H1 (cell line): ENCODE measurements around the gene PCDH9. TPM values are rescaled to one million over a fixed set of nuclear protein-coding genes. Genes with fewer than 3 reads are reported as not detected.

Experiments used
- CTCF ChIA-PET: fragments of 300-600 bp; sonication (Branson Sonifier 250); formaldehyde crosslinking; loops from one replicate; lab custom pipeline; 2021; ENCODE audit not compliant: partially characterized antibody; lab: Charles Lee
- POLR2A ChIA-PET: fragments of 300-600 bp; sonication (Branson Sonifier 250); formaldehyde crosslinking; loops from one replicate; lab custom pipeline; 2021; ENCODE audit warnings: inconsistent platforms; ENCODE audit not compliant: partially characterized antibody; lab: Charles Lee
- DNase-seq, 2 experiments: peaks; one replicate each; pipeline versions ENCODE4 v3.0.0 to v3.0.0-alpha.2; 2010 to 2022; ENCODE audit warnings: low spot score in 2 of 2, low read depth in 1 of 2, mixed read lengths in 1 of 2
- FAIRE-seq: peaks from 2 replicates; lab custom pipeline; 2011; peaks lifted over from hg19 to GRCh38; lab: Jason Lieb, UNC
- H2AFZ ChIP-seq: 2 replicates; pipeline ENCODE4 v1.8.1; 2012; ENCODE audit warnings: low read length, inconsistent platforms
- H2AK5ac ChIP-seq: 2 replicates; pipeline ENCODE4 v1.6.1; 2013; ENCODE audit warnings: low read depth, low read length
- H2BK120ac ChIP-seq: replicated peaks from 2 replicates; pipeline ENCODE3; 2013; ENCODE audit warnings: low read depth, low read length, inconsistent platforms
- H2BK12ac ChIP-seq: 2 replicates; pipeline ENCODE4 v1.6.1; 2013; ENCODE audit warnings: low read depth, low read length
- H2BK15ac ChIP-seq: 2 replicates; pipeline ENCODE4 v1.6.1; 2013; ENCODE audit warnings: low read length
- H2BK20ac ChIP-seq: 2 replicates; pipeline ENCODE4 v1.6.1; 2013; ENCODE audit warnings: low read length
- H2BK5ac ChIP-seq: 2 replicates; pipeline ENCODE4 v1.6.1; 2013; ENCODE audit warnings: low read depth, low read length
- H3K14ac ChIP-seq: 2 replicates; pipeline ENCODE4 v1.6.1; 2013; ENCODE audit warnings: inconsistent platforms; ENCODE audit not compliant: insufficient read length
- H3K18ac ChIP-seq: 2 replicates; pipeline ENCODE4 v1.6.1; 2013; ENCODE audit warnings: low read length; ENCODE audit errors: extremely low read depth
- H3K23ac ChIP-seq: 2 replicates; pipeline ENCODE4 v1.6.1; 2013; ENCODE audit warnings: inconsistent platforms; ENCODE audit not compliant: insufficient read length
- H3K23me2 ChIP-seq: 2 replicates; pipeline ENCODE4 v1.6.1; 2013; ENCODE audit warnings: low read depth, low read length
- H3K27ac ChIP-seq: 2 replicates; pipeline ENCODE4 v1.6.1; 2011; ENCODE audit warnings: low read depth, low read length, inconsistent platforms
- H3K27me3 ChIP-seq, 4 experiments: replicated peaks in 1 of 4; 1 replicate in 1 of 4; 2 replicates in 3 of 4; pipeline versions ENCODE4 v1.6.1 to v1.8.1; 2011 to 2013; ENCODE audit warnings: low read length in 3 of 4, mild to moderate bottlenecking in 3 of 4, inconsistent platforms in 2 of 4, mixed read lengths in 2 of 4, moderate library complexity in 1 of 4; ENCODE audit not compliant: control insufficient read depth in 3 of 4, insufficient read depth in 3 of 4; ENCODE audit errors: extremely low read depth in 1 of 4
- H3K36me3 ChIP-seq, 4 experiments: 2 replicates each; pipeline versions ENCODE4 v1.6.1 to v1.8.1; 2011 to 2013; ENCODE audit warnings: mild to moderate bottlenecking in 4 of 4, low read length in 3 of 4, moderate library complexity in 2 of 4, control low read depth in 1 of 4, inconsistent platforms in 1 of 4; ENCODE audit not compliant: insufficient read depth in 4 of 4, control insufficient read depth in 2 of 4
- H3K4ac ChIP-seq: replicated peaks from 2 replicates; pipeline ENCODE3; 2013; ENCODE audit warnings: low read length, low read depth, mixed read lengths, inconsistent platforms; ENCODE audit not compliant: insufficient read length
- H3K4me1 ChIP-seq, 4 experiments: replicated peaks in 1 of 4; 1 replicate in 1 of 4; 2 replicates in 3 of 4; pipeline versions ENCODE4 v1.6.1 to v1.8.1; 2011 to 2013; ENCODE audit warnings: low read length in 3 of 4, inconsistent platforms in 2 of 4, mixed read lengths in 1 of 4; ENCODE audit not compliant: insufficient read depth in 4 of 4, control insufficient read depth in 3 of 4
- H3K4me2 ChIP-seq, 2 experiments: 2 replicates each; pipeline versions ENCODE4 v1.6.1 to v1.8.1; 2011 to 2013; ENCODE audit warnings: low read depth in 2 of 2, low read length in 2 of 2, control low read depth in 1 of 2, inconsistent platforms in 1 of 2, mild to moderate bottlenecking in 1 of 2; ENCODE audit not compliant: insufficient read depth in 1 of 2
- H3K4me3 ChIP-seq, 4 experiments: fragments of 200-600, 300-600 bp in 1 of 4; sonication (generic), shearing (Covaris generic), sonication (Bioruptor Twin) in 1 of 4; 2 replicates each; pipeline versions ENCODE4 v1.5.1 to v1.8.1; 2011 to 2016; ENCODE audit warnings: low read length in 4 of 4, low read depth in 3 of 4, control low read depth in 2 of 4, inconsistent platforms in 2 of 4, mild to moderate bottlenecking in 2 of 4, mixed read lengths in 1 of 4, moderate library complexity in 1 of 4; ENCODE audit not compliant: insufficient read depth in 2 of 4; ENCODE audit errors: extremely low read depth in 1 of 4
- H3K56ac ChIP-seq: replicated peaks from 2 replicates; pipeline ENCODE3; 2013; ENCODE audit warnings: low read depth, mild to moderate bottlenecking, mixed read lengths, low read length, inconsistent platforms; ENCODE audit not compliant: insufficient read length
- H3K79me1 ChIP-seq: 2 replicates; pipeline ENCODE4 v1.6.1; 2013; ENCODE audit warnings: low read depth, low read length, control low read depth
- H3K79me2 ChIP-seq, 2 experiments: 2 replicates each; pipeline versions ENCODE4 v1.6.1 to v1.8.1; 2012 to 2013; ENCODE audit warnings: low read length in 2 of 2, mild to moderate bottlenecking in 2 of 2, inconsistent platforms in 1 of 2; ENCODE audit not compliant: insufficient read depth in 2 of 2, control insufficient read depth in 1 of 2
- H3K9ac ChIP-seq, 4 experiments: replicated peaks in 1 of 4; 1 replicate in 1 of 4; 2 replicates in 3 of 4; pipeline versions ENCODE4 v1.6.1 to v1.8.1; 2011 to 2013; ENCODE audit warnings: low read depth in 3 of 4, low read length in 3 of 4, control low read depth in 2 of 4, mild to moderate bottlenecking in 2 of 4, moderate library complexity in 2 of 4, inconsistent platforms in 1 of 4; ENCODE audit errors: extremely low read depth in 1 of 4
- H3K9me3 ChIP-seq, 2 experiments: 2 replicates each; pipeline versions ENCODE4 v1.6.1 to v1.8.1; 2012 to 2013; ENCODE audit warnings: mild to moderate bottlenecking in 2 of 2, moderate library complexity in 2 of 2, control low read depth in 1 of 2, inconsistent platforms in 1 of 2, low read depth in 1 of 2, low read length in 1 of 2, mixed read lengths in 1 of 2; ENCODE audit not compliant: insufficient read depth in 2 of 2
- H4K20me1 ChIP-seq, 2 experiments: replicated peaks in 1 of 2; 2 replicates each; pipeline versions ENCODE3 to v1.8.1; 2011 to 2013; ENCODE audit warnings: inconsistent platforms in 2 of 2, low read length in 2 of 2, mild to moderate bottlenecking in 1 of 2; ENCODE audit not compliant: insufficient read depth in 2 of 2, control insufficient read depth in 1 of 2
- H4K5ac ChIP-seq: 2 replicates; pipeline ENCODE4 v1.6.1; 2013; ENCODE audit warnings: low read length, low read depth, mixed read lengths, inconsistent platforms; ENCODE audit not compliant: insufficient read length
- H4K8ac ChIP-seq: 2 replicates; pipeline ENCODE4 v1.8.0; 2013; ENCODE audit warnings: mild to moderate bottlenecking, moderate library complexity, low read length, inconsistent platforms; ENCODE audit not compliant: insufficient read depth; ENCODE audit errors: extremely low read depth
- H4K91ac ChIP-seq: replicated peaks from 2 replicates; pipeline ENCODE3; 2013; ENCODE audit warnings: low read length, mixed read lengths, inconsistent platforms; ENCODE audit not compliant: insufficient read length
- ASH2L ChIP-seq: fragments of 200-600, 300-600 bp; sonication (generic); IDR thresholded peaks from one replicate; pipeline ENCODE4 v1.7.1; 2017; ENCODE audit warnings: low read length
- CREB1 ChIP-seq: IDR thresholded peaks from 2 replicates; pipeline ENCODE4 v1.6.1; 2012; ENCODE audit warnings: inconsistent platforms
- EZH2 ChIP-seq: fragments of 200-600 bp; sonication (generic); IDR thresholded peaks from 2 replicates; pipeline ENCODE4 v1.7.1; 2012; ENCODE audit warnings: low read depth, mild to moderate bottlenecking, moderate library complexity, low read length, inconsistent platforms; ENCODE audit not compliant: severe bottlenecking
- GTF2F1 ChIP-seq: IDR thresholded peaks from 2 replicates; pipeline ENCODE4 v1.6.1; 2012; ENCODE audit warnings: low read depth, low read length, improper control_type of control experiment, borderline replicate concordance
- HDAC6 ChIP-seq: IDR thresholded peaks from one replicate; pipeline ENCODE4 v1.7.1; 2012; ENCODE audit warnings: low read depth, mild to moderate bottlenecking, inconsistent platforms, low read length, moderate library complexity
- JUND ChIP-seq: IDR thresholded peaks from 2 replicates; pipeline ENCODE4 v1.6.1; 2011; ENCODE audit warnings: mild to moderate bottlenecking, improper control_type of control experiment, low read length
- MAFK ChIP-seq: IDR thresholded peaks from 2 replicates; pipeline ENCODE4 v1.6.1; 2012; ENCODE audit warnings: low read depth, mild to moderate bottlenecking, improper control_type of control experiment, low read length
- NANOG ChIP-seq: IDR thresholded peaks from 2 replicates; pipeline ENCODE4 v1.6.1; 2011; ENCODE audit warnings: low read length, low read depth, mild to moderate bottlenecking, inconsistent platforms; ENCODE audit not compliant: insufficient read depth, poor library complexity, severe bottlenecking
- PHF8 ChIP-seq: fragments of 200-600 bp; sonication (generic); conservative IDR thresholded peaks from 2 replicates; pipeline ENCODE4 v1.7.1; 2012; ENCODE audit warnings: low read depth, mild to moderate bottlenecking, inconsistent platforms, low read length, moderate library complexity
- POLR2A ChIP-seq, 2 experiments: IDR thresholded peaks; 1 replicate in 1 of 2; 2 replicates in 1 of 2; pipeline ENCODE4 v1.6.1; 2011; ENCODE audit warnings: low read depth in 2 of 2, low read length in 2 of 2, mild to moderate bottlenecking in 2 of 2; ENCODE audit errors: control extremely low read depth in 1 of 2
- SP2 ChIP-seq: IDR thresholded peaks from 2 replicates; pipeline ENCODE4 v1.6.1; 2012; ENCODE audit warnings: mild to moderate bottlenecking, low read length, inconsistent platforms
- TAF1 ChIP-seq: IDR thresholded peaks from 2 replicates; pipeline ENCODE4 v1.6.1; 2011; ENCODE audit warnings: mild to moderate bottlenecking, low read depth, low read length
- TCF12 ChIP-seq: IDR thresholded peaks from 2 replicates; pipeline ENCODE4 v1.6.1; 2011; ENCODE audit warnings: low read depth, mild to moderate bottlenecking, low read length
- WGBS, 2 experiments: shearing (Covaris generic) in 1 of 2; methylation state at CpG; one replicate each; pipeline versions ENCODE4 v1.1.6 to v1.1.7; 2013 to 2015; ENCODE audit warnings: low lambda C conversion rate in 2 of 2, mixed read lengths in 2 of 2, inconsistent platforms in 1 of 2, low coverage in 1 of 2, missing lambda C conversion rate in 1 of 2; ENCODE audit not compliant: insufficient replicate concordance in 2 of 2, insufficient coverage in 1 of 2, insufficient read length in 1 of 2; ENCODE audit errors: extremely low coverage in 1 of 2, missing lambda C conversion rate in 1 of 2; 5-methylcytosine and 5-hydroxymethylcytosine counted together
- polyA plus RNA-seq, 7 experiments: library from polyadenylated mRNA; depleted of rRNA in 3 of 7; stranded (reverse) in 5 of 7; unstranded in 2 of 7; fragments of >200 nt in 5 of 7; fragments of 200-250 nt in 2 of 7; gene quantifications; 1 replicate in 5 of 7; 2 replicates in 1 of 7; 4 replicates in 1 of 7; pipeline versions ENCODE4 v1.2.1 to v1.2.3, GENCODE V29; 2011 to 2013; ENCODE audit warnings: missing spikeins in 2 of 7, mixed read lengths in 2 of 7
- total RNA-seq: library from RNA; stranded (reverse); fragmentation: NEBNext Ultra II Directional; extraction: Animal tissue kit (Norgen Biotek cat#: 25700); gene quantifications from 2 replicates; pipeline ENCODE4 v1.2.1, GENCODE V29; 2021
- TF ChIP-seq, protein P1 (sequence below): IDR thresholded peaks from 2 replicates; pipeline ENCODE4 v1.6.1; 2012; ENCODE audit warnings: inconsistent platforms

The PCDH9 gene
- total and polyA plus RNA-seq, 2 of the 8 experiments (the other 6 are each of a cell fraction or from before 2014, with no cell fraction given), result 0.12 to 0.60 TPM

DNA sequence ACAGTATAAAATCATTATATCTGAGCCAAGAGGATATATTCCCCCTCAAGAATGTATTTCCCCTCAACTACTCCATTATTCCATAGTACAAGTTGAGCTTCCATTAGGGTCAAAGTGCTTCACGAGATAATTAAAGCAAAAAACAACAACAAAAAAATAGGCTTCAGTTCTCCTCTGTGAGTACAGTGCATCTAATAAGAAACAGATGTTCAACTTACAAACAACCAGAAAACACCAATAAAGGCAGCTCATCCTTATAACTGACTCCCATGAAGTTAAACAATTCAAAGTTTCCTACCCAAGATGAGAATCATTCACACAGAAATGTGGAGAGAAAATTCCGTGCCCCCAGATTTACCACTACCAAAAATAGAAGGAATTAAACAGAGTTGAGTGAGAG lies 854.4 kb downstream of the PCDH9 start:
- ChIA-PET POLR2A (no interaction called here), CTCF (no interaction called here)
- peaks cover 0 to 1% of the 10 kb centered on the region in 2 experiments for H4K20me1 ChIP-seq
- no peak overlapping the region for H4K8ac ChIP-seq
- no peak overlapping the region for H2AK5ac ChIP-seq
- H3K4ac ChIP-seq, result no peak overlapping the region
- H3K14ac ChIP-seq, result no peak overlapping the region
- H2BK120ac ChIP-seq, result no peak overlapping the region
- no peak overlapping the region for H3K9ac ChIP-seq
- no peak overlapping the region for H2BK12ac ChIP-seq
- no peak overlapping the region for H2BK15ac ChIP-seq
- H3K9me3 ChIP-seq, result no peaks in the 10 kb centered on the region
- no peak overlapping the region for H3K56ac ChIP-seq
- H2AFZ ChIP-seq, result peak overlapping the region; percentile 13; the same call in 1 of the 2 replicates
- no peaks in the 10 kb centered on the region for H3K79me2 ChIP-seq
- 0 out of 7 replicates have a peak, but pooled peaks cover 0 to 2% (median 0%) of the 10 kb centered on the region in 4 experiments for H3K4me1 ChIP-seq
- no peaks in the 10 kb centered on the region for H3K27me3 ChIP-seq
- H3K79me1 ChIP-seq, result no peaks in the 10 kb centered on the region
- H3K23ac ChIP-seq, result no peak overlapping the region
- H3K27ac ChIP-seq, result no peak overlapping the region
- no peak overlapping the region for H2BK5ac ChIP-seq
- H3K23me2 ChIP-seq, result no peaks in the 10 kb centered on the region
- H3K18ac ChIP-seq, result no peak overlapping the region
- WGBS, 2 experiments, result 100% methylated on average over 2 of the region's 2 CpGs; no CpG with 5 or more reads in 1 of the 2 experiments
- no peak overlapping the region for H2BK20ac ChIP-seq
- H3K4me3 ChIP-seq, result no peak overlapping the region
- TF ChIP-seq NANOG, result no peak
- TF ChIP-seq CREB1, result no peak
- TF ChIP-seq ASH2L, result no peak
- no peak for TF ChIP-seq JUND
- TF ChIP-seq TAF1, result no peak
- no peak for TF ChIP-seq MAFK
- TF ChIP-seq, protein P1, sequence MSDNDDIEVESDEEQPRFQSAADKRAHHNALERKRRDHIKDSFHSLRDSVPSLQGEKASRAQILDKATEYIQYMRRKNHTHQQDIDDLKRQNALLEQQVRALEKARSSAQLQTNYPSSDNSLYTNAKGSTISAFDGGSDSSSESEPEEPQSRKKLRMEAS, result no peak
- no peak for TF ChIP-seq TCF12
- TF ChIP-seq SP2, result no peak
- TF ChIP-seq GTF2F1, result no peak
- no peak for TF ChIP-seq EZH2
- TF ChIP-seq POLR2A (IDR thresholded peaks at IDR 0.05; ENCODE audit: control extremely low read depth in 1 of 2, low read depth in 2 of 2, low read length in 2 of 2), result no peak
- TF ChIP-seq PHF8, result no peak
- TF ChIP-seq HDAC6, result no peak
- no peaks in the 10 kb centered on the region for H3K36me3 ChIP-seq
- no peak overlapping the region for H3K4me2 ChIP-seq
- H4K5ac ChIP-seq, result no peak overlapping the region
- FAIRE-seq, result no peak
- no peak overlapping the region for H4K91ac ChIP-seq
- DNase-seq, result no peak
